ENCODE results near the gene PANX2.

DNA sequence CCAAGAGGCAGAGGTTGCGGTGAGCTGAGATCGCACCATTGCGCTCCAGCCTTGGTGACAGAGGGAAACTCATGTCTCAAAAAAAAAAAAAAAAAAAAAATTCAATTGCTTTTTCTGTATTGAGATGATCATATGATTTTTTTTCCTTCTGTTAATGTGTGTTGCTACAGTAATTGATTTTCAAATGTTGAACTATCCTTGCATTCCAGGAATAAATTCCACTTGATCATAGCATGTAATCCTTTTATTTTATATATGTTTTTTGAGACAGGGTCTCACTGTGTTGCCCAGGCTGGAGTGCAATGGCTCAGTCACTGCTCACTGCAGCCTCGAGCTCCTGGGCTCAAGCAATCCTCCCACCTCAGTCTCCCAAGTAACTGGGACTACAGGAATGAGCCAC lies 47.4 kb upstream of the PANX2 start:
- TF ChIP-seq, protein P1, sequence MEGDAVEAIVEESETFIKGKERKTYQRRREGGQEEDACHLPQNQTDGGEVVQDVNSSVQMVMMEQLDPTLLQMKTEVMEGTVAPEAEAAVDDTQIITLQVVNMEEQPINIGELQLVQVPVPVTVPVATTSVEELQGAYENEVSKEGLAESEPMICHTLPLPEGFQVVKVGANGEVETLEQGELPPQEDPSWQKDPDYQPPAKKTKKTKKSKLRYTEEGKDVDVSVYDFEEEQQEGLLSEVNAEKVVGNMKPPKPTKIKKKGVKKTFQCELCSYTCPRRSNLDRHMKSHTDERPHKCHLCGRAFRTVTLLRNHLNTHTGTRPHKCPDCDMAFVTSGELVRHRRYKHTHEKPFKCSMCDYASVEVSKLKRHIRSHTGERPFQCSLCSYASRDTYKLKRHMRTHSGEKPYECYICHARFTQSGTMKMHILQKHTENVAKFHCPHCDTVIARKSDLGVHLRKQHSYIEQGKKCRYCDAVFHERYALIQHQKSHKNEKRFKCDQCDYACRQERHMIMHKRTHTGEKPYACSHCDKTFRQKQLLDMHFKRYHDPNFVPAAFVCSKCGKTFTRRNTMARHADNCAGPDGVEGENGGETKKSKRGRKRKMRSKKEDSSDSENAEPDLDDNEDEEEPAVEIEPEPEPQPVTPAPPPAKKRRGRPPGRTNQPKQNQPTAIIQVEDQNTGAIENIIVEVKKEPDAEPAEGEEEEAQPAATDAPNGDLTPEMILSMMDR (IDR thresholded peaks at IDR 0.05 in 4 of 5, conservative IDR thresholded peaks at IDR 0.05 in 1 of 5) = no peak
- no peak for TF ChIP-seq POLR2A (IDR thresholded peaks at IDR 0.05)

Data from gastrocnemius medialis (tissue), 4 donors.